Amygdala (tissue), 56 donors: ENCODE data around the gene PTCRA.
"Not testable (repeated sequence)": the region's sequence is repeated elsewhere in the genome, so short reads cannot be mapped to it uniquely, and the experiment has no call there.

Experiments used
- DNase-seq, 56 donors: peaks; one replicate each; lab custom pipeline; 2025; lab: John Stamatoyannopoulos, UW

PTCRA gene

DNA sequence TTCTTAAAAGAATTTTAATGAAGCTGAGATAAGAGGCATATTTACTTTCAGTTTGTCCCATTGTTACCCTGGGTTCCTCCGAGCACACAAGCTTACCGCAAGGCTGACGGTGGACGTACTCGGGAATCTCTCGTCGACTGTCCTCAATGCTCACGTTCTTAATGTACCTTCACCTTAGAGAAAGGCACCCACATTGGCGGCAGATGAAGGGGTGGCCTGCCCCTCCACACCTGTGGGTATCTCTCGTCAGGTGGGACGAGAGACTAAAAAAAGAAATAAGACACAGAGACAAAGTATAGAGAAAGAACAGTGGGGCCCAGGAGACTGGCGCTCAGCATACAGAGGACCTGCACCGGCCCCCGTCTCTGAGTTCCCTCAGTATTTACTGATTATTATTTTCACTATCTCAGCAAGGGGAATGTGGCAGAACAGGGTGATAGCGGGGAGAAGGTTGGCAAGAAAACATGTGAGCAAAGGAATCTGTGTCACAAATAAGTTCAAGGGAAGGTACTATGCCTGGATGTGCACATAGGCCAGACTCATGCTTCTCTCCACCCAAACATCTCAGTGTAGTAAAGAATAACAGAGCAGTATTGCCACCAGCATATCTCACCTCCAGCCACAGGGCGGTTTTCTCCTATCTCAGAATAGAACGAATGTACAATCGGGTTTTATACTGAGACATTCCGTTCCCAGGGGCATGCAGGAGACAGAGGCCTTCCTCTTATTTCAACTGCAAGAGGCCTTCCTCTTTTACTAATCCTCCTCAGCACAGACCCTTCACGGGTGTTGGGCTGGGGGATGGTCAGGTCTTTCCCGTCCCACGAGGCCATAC lies 13.2 kb upstream of the PTCRA start:
- DNase-seq, result not testable (repeated sequence)

- DNase-seq, result no peak
Measured at GRCh38 chr6:42904467-42904866, 11.4 kb upstream of the PTCRA start.

DNA sequence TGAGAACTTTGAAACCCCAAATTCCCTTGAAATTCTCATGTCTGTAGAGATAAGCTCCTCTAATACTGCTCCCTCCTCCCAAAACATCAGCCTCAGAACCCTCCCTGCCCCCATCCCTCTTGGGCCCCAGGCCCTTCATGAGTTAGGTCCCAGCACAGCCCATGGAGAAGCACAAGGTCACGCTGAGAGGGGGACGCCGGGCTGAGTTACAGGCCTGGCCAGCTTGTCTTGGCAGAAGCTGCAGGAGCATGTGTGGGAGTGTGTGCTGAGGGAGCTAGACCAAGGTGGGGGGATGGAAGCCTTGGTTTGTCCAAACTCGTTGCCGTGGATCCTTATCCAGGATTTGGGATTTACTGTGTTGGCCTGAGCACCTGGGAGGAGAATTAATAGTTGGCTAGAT lies 8.5 kb upstream of the PTCRA start:
- DNase-seq, result peak in 3 of 56 donors; percentile 11 to 19 (median 15)

- no peak for DNase-seq
Measured at GRCh38 chr6:42909835-42910234, 6.0 kb upstream of the PTCRA start.

DNA sequence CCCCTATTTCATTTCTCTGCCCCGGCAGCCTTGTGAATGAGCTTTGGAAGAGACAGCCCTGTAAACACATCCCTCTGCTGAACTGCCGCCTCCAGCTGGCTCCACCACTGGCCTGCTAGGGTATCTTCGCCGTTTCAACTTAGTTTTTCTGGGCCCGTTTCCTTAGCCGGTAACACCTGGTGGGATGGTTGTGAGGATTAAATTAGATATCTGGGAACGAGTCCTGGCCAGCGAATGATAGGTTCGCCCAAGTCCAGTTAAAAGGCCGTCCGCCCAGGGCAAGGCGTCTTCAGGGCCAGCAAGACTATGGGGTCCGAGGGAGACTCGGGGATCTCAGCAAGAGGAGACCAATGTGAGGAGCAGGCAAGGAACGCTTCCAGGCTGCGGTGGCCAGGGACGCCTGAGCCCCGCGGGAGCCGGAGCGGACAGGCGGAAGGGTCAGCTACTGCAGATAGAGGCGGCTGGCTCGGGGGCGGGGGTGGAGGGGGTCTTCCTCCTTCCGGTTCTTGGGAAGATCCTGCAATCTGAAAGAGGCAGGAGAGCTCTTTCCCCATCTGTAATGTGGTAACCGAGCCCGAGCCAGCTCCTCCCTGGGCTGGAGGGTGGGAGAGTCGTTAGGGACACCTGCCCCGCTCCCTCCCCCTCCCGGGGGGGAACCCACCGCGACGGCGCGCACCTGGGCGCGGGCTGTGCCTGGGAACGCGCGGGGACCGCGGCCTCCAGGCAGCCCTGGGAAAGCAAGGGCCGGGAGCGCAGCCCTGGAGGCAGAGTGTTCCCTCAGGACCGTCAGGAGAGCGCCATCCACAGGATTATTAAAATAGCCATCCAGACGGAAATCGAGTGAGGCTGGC lies 4.5 kb upstream of the PTCRA start:
- no peak for DNase-seq

GRCh38 chr6:42914546-42914945 lies 1.3 kb upstream of the PTCRA start:
- DNase-seq, result no peak

- no peak for DNase-seq
Measured at GRCh38 chr6:42916288-42916687, 435 bp downstream of the PTCRA start.

DNA sequence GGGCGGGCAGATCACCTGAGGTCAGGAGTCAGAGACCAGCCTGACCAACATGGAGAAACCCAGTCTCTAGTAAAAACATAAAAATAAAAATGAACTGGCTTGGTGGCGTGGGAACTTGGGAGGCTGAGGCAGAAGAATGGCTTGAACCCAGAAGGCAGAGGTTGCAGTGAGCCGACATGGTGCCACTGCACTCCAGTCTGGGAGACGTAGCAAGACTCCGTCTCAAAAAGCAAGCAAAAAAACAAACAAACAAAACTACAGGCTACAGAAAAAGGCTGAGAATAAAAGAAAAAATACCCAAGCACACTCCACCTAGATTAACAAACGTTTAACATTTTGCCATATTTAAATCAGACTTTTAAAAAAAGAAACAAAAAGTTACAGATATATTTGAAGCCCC lies 5.9 kb downstream of the PTCRA start:
- no peak for DNase-seq

- no peak for DNase-seq
Measured at GRCh38 chr6:42923666-42924065, 7.8 kb downstream of the PTCRA start.

- DNase-seq, result no peak
Measured at GRCh38 chr6:42925248-42925857, 9.5 kb downstream of the PTCRA start.

DNA sequence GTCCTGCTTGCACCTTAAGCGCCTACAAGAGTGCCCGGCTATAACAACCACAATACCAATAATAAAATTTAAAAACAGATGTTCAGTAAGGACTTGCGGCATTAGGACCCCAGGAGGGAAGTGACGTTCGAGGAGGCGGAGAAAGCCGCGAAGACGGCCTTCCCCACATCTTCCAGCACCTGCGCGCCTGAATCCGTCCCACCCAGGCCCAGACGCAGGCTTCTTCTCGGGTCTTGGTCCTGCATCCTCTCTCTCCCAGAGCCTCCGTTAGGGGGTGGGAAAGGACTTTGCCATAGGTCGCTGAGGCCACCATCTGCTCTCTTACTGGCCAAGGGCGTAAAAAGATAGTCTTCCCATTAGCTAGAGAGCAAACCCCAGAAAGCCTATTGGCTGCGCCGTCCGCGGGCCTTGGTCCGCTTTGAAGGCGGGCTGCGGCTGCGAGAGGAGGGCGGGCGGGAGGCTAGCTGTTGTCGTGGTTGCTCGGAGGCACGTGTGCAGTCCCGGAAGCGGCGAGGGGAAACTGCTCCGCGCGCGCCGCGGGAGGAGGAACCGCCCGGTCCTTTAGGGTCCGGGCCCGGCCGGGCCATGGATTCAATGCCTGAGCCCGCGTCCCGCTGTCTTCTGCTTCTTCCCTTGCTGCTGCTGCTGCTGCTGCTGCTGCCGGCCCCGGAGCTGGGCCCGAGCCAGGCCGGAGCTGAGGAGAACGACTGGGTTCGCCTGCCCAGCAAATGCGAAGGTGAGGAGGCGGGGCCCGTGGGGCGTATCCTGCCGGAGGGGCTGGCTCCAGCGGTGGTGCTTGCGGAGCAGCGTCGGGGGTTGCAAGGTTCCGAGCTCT lies 13.3 kb downstream of the PTCRA start, which contains the start of gene CNPY3:
Gene CNPY3 (plus strand): TSS at position 495 of the 835 bp plus-strand sequence. CDS start 91 bp downstream, at position 586.
- peak; percentile 43 to 95 (median 88) for DNase-seq

DNA sequence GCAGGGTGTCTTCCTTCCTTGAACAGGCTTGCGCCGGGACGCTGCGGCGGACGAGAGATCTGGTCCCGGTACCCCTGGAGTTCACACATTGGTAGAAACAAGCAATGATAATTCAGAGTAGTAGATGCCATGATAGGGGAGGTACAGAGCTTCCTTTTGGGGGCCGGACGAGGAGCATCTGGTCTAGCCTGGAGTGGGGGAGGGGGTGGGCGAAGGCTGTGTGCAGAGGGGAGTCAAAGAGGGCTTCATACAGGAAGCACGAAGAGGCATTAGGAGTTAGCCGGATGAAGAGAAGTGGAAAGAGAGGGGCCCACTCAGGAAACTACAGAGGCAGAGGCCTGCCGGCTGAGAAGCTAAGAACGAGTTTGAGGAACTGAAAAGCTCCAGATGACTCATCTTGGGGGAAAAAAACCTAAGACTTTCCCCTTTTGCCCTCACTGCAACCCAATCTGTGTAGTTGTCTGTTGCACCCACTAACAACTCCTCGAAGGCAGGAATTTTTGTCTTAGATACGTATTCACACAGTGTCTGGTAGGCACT lies 14.0 kb downstream of the PTCRA start:
- peak in 21 of 56 donors; percentile 7 to 69 (median 42) for DNase-seq

- no peak for DNase-seq
Measured at GRCh38 chr6:42932412-42932811, 16.6 kb downstream of the PTCRA start.

- DNase-seq, result no peak
Measured at GRCh38 chr6:42933205-42933604, 17.4 kb downstream of the PTCRA start.

GRCh38 chr6:42935322-42935721 lies 19.5 kb downstream of the PTCRA start:
- no peak for DNase-seq

DNA sequence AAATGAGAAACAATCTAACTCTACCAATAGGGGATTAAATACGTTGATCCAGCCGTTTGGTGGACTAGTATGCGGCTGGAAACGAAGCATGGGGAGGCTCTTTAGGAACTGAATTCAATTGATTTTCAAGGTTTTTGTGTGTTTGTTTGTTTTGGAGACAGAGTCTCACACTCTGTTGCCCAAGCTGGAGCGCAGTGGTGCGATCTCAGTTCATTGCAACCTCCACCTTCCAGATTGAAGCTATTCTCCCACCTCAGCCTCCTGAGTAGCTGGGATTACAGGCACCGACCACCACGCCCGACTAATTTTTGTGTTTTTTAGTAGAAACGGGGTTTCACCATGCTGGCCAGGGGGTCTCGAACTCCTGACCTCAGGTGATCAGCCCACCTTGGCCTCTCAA lies 20.5 kb downstream of the PTCRA start:
- DNase-seq, result no peak

GRCh38 chr6:42937548-42938427 lies 21.9 kb downstream of the PTCRA start:
- DNase-seq, result no peak

- DNase-seq, result no peak
Measured at GRCh38 chr6:42938428-42938796, 22.6 kb downstream of the PTCRA start.
